ENCODE measurements around the gene GAGE13.

DNA sequence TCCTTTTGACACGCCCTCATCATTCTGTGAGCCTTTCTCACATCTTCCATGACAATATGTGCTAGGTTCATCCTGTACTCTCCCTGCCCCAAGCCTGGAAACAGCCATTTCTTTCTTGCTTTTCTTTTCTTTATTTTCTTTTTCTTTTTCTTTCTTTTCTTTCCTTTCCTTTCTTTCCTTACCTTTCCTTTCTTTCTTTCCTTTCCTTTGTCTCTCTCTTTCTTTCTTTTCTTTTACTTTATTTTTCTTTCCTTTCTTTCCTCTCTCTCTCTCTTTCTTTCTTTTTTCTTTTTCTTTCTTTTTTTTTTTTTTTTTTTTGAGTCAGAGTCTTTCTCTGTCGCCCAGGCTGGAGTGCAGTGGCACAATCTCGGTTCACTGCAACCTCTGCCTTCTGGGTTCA lies 47.2 kb upstream of the GAGE13 start:
- TF ChIP-seq, protein P1, sequence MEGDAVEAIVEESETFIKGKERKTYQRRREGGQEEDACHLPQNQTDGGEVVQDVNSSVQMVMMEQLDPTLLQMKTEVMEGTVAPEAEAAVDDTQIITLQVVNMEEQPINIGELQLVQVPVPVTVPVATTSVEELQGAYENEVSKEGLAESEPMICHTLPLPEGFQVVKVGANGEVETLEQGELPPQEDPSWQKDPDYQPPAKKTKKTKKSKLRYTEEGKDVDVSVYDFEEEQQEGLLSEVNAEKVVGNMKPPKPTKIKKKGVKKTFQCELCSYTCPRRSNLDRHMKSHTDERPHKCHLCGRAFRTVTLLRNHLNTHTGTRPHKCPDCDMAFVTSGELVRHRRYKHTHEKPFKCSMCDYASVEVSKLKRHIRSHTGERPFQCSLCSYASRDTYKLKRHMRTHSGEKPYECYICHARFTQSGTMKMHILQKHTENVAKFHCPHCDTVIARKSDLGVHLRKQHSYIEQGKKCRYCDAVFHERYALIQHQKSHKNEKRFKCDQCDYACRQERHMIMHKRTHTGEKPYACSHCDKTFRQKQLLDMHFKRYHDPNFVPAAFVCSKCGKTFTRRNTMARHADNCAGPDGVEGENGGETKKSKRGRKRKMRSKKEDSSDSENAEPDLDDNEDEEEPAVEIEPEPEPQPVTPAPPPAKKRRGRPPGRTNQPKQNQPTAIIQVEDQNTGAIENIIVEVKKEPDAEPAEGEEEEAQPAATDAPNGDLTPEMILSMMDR (IDR thresholded peaks at IDR 0.05; ENCODE audit: borderline replicate concordance, extremely low read depth, low read length, poor library complexity, severe bottlenecking): no peak
- TF ChIP-seq EZH2 (IDR thresholded peaks at IDR 0.05; ENCODE audit: borderline replicate concordance, low read depth, low read length, severe bottlenecking): no peak
